Osteoblast (primary cell): Measurements from ENCODE around the gene WLS. TPM values are rescaled to one million over a fixed set of nuclear protein-coding genes. Genes with fewer than 3 reads are reported as not detected.

ENCODE experiments used
- DNase-seq: peaks from one replicate; pipeline ENCODE4 v3.0.0; 2011; ENCODE audit warnings: low spot score, mixed read lengths; ENCODE audit not compliant: insufficient read length; ENCODE audit errors: missing footprints
- H2AFZ ChIP-seq: 2 replicates; pipeline ENCODE4 v1.6.0; 2011; ENCODE audit warnings: mild to moderate bottlenecking, low read length
- H3K27ac ChIP-seq: 2 replicates; pipeline ENCODE4 v1.5.1; 2011; ENCODE audit warnings: mild to moderate bottlenecking, low read depth, low read length, moderate library complexity
- H3K27me3 ChIP-seq: 2 replicates; pipeline ENCODE4 v1.6.0; 2012; ENCODE audit warnings: mild to moderate bottlenecking, control low read depth, inconsistent platforms, low read length, moderate library complexity; ENCODE audit not compliant: insufficient read depth
- H3K36me3 ChIP-seq: 2 replicates; pipeline ENCODE4 v1.5.1; 2011; ENCODE audit warnings: mild to moderate bottlenecking, low read length, control low read depth, moderate library complexity; ENCODE audit not compliant: insufficient read depth
- H3K4me1 ChIP-seq: 2 replicates; pipeline ENCODE4 v1.5.1; 2011; ENCODE audit warnings: mild to moderate bottlenecking, low read length, control low read depth, moderate library complexity; ENCODE audit not compliant: insufficient read depth
- H3K4me2 ChIP-seq: 2 replicates; pipeline ENCODE4 v1.6.0; 2011; ENCODE audit warnings: mild to moderate bottlenecking, low read length; ENCODE audit not compliant: insufficient read depth
- H3K4me3 ChIP-seq: fragments of 200-600 bp; sonication (generic); 3 replicates; pipeline ENCODE4 v1.5.1; 2012; ENCODE audit warnings: mild to moderate bottlenecking, low read length, inconsistent platforms; ENCODE audit not compliant: insufficient read depth
- H3K79me2 ChIP-seq: 2 replicates; pipeline ENCODE4 v1.6.0; 2012; ENCODE audit warnings: mild to moderate bottlenecking, low read length, control low read depth, inconsistent platforms; ENCODE audit not compliant: insufficient read depth
- H3K9me3 ChIP-seq: 2 replicates; pipeline ENCODE4 v1.5.1; 2011; ENCODE audit warnings: low read depth, low read length, control low read depth
- H4K20me1 ChIP-seq: 2 replicates; pipeline ENCODE4 v1.6.0; 2012; ENCODE audit warnings: mild to moderate bottlenecking, low read length, control low read depth; ENCODE audit not compliant: insufficient read depth
- CTCF ChIP-seq: IDR thresholded peaks from 2 replicates; pipeline ENCODE4 v1.5.1; 2011; ENCODE audit warnings: mild to moderate bottlenecking, low read depth, low read length, moderate library complexity; ENCODE audit errors: extremely low read depth
- total RNA-seq: library from RNA; depleted of rRNA; stranded (reverse); fragments of >200 nt; gene quantifications from 2 replicates; pipeline ENCODE4 v1.2.3, GENCODE V29; 2012

The WLS gene
- total RNA-seq, 1 donor = 54.3 TPM

GRCh38 chr1:68205794-68206358 lies 26.4 kb downstream of the WLS start:
- peaks cover 59% of the 10 kb centered on the region for H3K4me1 ChIP-seq

GRCh38 chr1:68204977-68205630 lies 27.2 kb downstream of the WLS start:
- no peaks in the 10 kb centered on the region for H3K9me3 ChIP-seq
- DNase-seq = no peak
- H2AFZ ChIP-seq = no peak overlapping the region
- H4K20me1 ChIP-seq = peaks cover 4% of the 10 kb centered on the region
- H3K27me3 ChIP-seq = no peaks in the 10 kb centered on the region
- H3K79me2 ChIP-seq = peaks cover 63% of the 10 kb centered on the region
- no peak overlapping the region for H3K4me2 ChIP-seq
- no peak for TF ChIP-seq CTCF
- no peaks in the 10 kb centered on the region for H3K36me3 ChIP-seq
- H3K4me1 ChIP-seq = peaks cover 58% of the 10 kb centered on the region
- no peak overlapping the region for H3K27ac ChIP-seq
- H3K4me3 ChIP-seq = no peak overlapping the region

More at GRCh38 chr1:68205794-68206358, 26.4 kb downstream of the WLS start:
- Histone ChIP-seq H3K4me2 (no peak overlapping the region), H3K36me3 (no peaks in the 10 kb centered on the region), H3K9me3 (no peaks in the 10 kb centered on the region), H2AFZ (no peak overlapping the region), H4K20me1 (peaks cover 4% of the 10 kb centered on the region), H3K4me3 (no peak overlapping the region), H3K79me2 (peaks cover 66% of the 10 kb centered on the region), H3K27ac (no peak overlapping the region), H3K27me3 (no peaks in the 10 kb centered on the region)
- DNase-seq = no peak
- TF ChIP-seq CTCF = no peak

GRCh38 chr1:68202239-68202832 lies 30.0 kb downstream of the WLS start:
- Histone ChIP-seq H3K4me1 (peaks cover 58% of the 10 kb centered on the region), H4K20me1 (no peaks in the 10 kb centered on the region), H3K4me2 (peak overlapping the region; percentile 61), H3K27me3 (no peaks in the 10 kb centered on the region), H2AFZ (no peak overlapping the region), H3K27ac (peak overlapping the region; percentile 45), H3K36me3 (no peaks in the 10 kb centered on the region), H3K9me3 (no peaks in the 10 kb centered on the region), H3K79me2 (peaks cover 64% of the 10 kb centered on the region), H3K4me3 (peak overlapping the region; percentile 8)
- TF ChIP-seq CTCF = no peak
- DNase-seq = no peak

GRCh38 chr1:68201546-68202238 lies 30.6 kb downstream of the WLS start:
- peaks cover 58% of the 10 kb centered on the region for H3K4me1 ChIP-seq
- no peaks in the 10 kb centered on the region for H3K36me3 ChIP-seq
- H3K27me3 ChIP-seq = no peaks in the 10 kb centered on the region
- H3K4me3 ChIP-seq = peak overlapping the region; percentile 8
- no peak overlapping the region for H2AFZ ChIP-seq
- peaks cover 63% of the 10 kb centered on the region for H3K79me2 ChIP-seq
- H3K9me3 ChIP-seq = no peaks in the 10 kb centered on the region
- TF ChIP-seq CTCF = no peak
- H4K20me1 ChIP-seq = no peaks in the 10 kb centered on the region
- H3K4me2 ChIP-seq = peak overlapping the region; percentile 61
- DNase-seq = no peak
- H3K27ac ChIP-seq = peak overlapping the region; percentile 45
